KMS-11 (cell line): ENCODE data around the gene SETD1A.

ENCODE experiments used
- H2AFZ ChIP-seq: fragments of 200-600 bp; sonication (generic); 2 replicates; pipeline ENCODE4 v1.6.1; 2016; ENCODE audit warnings: antibody characterized with exemption, mixed run types, low read depth
- H3K27ac ChIP-seq: fragments of 200-600 bp; sonication (generic); 2 replicates; pipeline ENCODE4 v1.6.1; 2016; ENCODE audit warnings: mild to moderate bottlenecking, mixed run types
- H3K27me3 ChIP-seq: fragments of 200-600 bp; sonication (generic); 2 replicates; pipeline ENCODE4 v1.6.1; 2017; ENCODE audit warnings: mild to moderate bottlenecking, low read depth, mixed run types, moderate library complexity; ENCODE audit not compliant: insufficient read depth
- H3K36me3 ChIP-seq: fragments of 200-600 bp; sonication (generic); 2 replicates; pipeline ENCODE4 v1.6.1; 2017; ENCODE audit warnings: mild to moderate bottlenecking, mixed run types; ENCODE audit not compliant: insufficient read depth
- H3K4me1 ChIP-seq: fragments of 200-600 bp; sonication (generic); 2 replicates; pipeline ENCODE4 v1.6.1; 2016; ENCODE audit warnings: mild to moderate bottlenecking, low read depth, mixed run types; ENCODE audit not compliant: poor library complexity, severe bottlenecking
- H3K4me2 ChIP-seq: fragments of 200-600 bp; sonication (generic); 2 replicates; pipeline ENCODE4 v1.7.0; 2016; ENCODE audit warnings: mild to moderate bottlenecking, mixed run types
- H3K4me3 ChIP-seq: fragments of 200-600 bp; sonication (generic); IDR thresholded peaks from 2 replicates; pipeline ENCODE4 v1.6.1; 2017; ENCODE audit warnings: low read depth, low read length, mixed read lengths; ENCODE audit not compliant: insufficient read depth
- H3K79me2 ChIP-seq: fragments of 200-600 bp; sonication (generic); 2 replicates; pipeline ENCODE4 v1.6.1; 2016; ENCODE audit warnings: low read depth, mixed run types; ENCODE audit not compliant: insufficient read depth
- H3K9ac ChIP-seq: fragments of 200-600 bp; sonication (generic); 2 replicates; pipeline ENCODE4 v1.6.1; 2016; ENCODE audit warnings: mild to moderate bottlenecking, mixed run types
- H4K20me1 ChIP-seq: fragments of 200-600 bp; sonication (generic); 2 replicates; pipeline ENCODE4 v1.6.1; 2016; ENCODE audit warnings: mild to moderate bottlenecking, mixed run types; ENCODE audit not compliant: insufficient read depth
- TF ChIP-seq, protein P1 (sequence below): fragments of 200-600 bp; sonication (generic); conservative IDR thresholded peaks from 2 replicates; pipeline ENCODE4 v1.6.1; 2017; ENCODE audit warnings: low read depth, mild to moderate bottlenecking, antibody characterized with exemption, low read length, moderate library complexity, mixed read lengths

SETD1A gene

DNA sequence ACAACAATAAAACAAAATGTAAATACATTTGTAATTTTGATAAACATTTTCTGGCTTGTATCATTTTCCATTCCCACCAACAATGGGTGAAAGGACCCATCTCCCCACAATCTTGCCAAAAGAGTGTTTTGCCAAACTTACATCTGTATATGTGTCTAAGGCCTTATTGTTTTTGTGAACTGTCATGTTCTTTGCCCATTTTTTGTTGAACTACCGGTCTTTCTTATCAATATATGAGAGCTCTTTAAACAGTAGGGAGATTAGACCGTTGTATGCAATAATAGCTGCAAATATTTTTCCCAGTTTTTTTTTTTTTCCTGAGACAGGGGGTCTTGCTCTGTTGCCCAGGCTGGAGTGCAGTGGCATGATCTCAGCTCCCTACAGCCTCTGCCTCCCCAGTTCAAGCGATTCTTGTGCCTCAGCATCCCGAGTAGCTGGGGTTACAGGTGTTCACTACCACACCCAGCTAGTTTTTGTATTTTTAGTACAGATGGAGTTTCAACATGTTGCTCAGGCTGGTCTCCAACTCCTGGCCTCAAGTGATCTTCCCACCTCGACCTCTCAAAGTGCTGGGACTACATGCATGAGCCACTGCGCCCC lies 66.2 kb downstream of the SETD1A start:
- Histone ChIP-seq H3K9ac (no peak overlapping the region), H3K4me1 (peaks cover 3% of the 10 kb centered on the region), H3K4me2 (no peak overlapping the region), H3K27me3 (no peaks in the 10 kb centered on the region), H3K36me3 (no peaks in the 10 kb centered on the region), H4K20me1 (no peaks in the 10 kb centered on the region), H3K79me2 (no peaks in the 10 kb centered on the region), H2AFZ (no peak overlapping the region), H3K4me3 (no peak overlapping the region), H3K27ac (no peak overlapping the region)
- TF ChIP-seq, protein P1, sequence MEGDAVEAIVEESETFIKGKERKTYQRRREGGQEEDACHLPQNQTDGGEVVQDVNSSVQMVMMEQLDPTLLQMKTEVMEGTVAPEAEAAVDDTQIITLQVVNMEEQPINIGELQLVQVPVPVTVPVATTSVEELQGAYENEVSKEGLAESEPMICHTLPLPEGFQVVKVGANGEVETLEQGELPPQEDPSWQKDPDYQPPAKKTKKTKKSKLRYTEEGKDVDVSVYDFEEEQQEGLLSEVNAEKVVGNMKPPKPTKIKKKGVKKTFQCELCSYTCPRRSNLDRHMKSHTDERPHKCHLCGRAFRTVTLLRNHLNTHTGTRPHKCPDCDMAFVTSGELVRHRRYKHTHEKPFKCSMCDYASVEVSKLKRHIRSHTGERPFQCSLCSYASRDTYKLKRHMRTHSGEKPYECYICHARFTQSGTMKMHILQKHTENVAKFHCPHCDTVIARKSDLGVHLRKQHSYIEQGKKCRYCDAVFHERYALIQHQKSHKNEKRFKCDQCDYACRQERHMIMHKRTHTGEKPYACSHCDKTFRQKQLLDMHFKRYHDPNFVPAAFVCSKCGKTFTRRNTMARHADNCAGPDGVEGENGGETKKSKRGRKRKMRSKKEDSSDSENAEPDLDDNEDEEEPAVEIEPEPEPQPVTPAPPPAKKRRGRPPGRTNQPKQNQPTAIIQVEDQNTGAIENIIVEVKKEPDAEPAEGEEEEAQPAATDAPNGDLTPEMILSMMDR, result no peak

DNA sequence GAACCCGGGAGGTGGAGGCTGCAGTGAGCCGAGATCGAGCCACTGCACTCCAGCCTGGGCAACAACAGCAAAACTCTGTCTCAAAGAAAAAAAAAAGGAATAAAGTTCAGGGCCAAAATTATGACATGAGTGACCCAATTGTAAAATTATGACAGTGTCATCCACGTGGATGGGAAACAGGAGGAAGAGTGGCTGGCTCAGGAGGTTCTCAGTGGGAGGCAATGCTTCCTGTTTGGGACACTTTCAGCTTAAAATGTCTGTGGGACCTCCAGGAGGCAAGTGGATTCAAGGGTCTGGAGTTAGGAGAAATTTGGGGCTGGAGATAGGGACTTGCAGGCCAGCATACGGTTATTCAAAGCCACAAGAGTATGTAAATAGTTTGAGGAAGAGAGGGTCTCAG lies 67.8 kb downstream of the SETD1A start:
- H3K79me2 ChIP-seq, result no peaks in the 10 kb centered on the region
- H3K27me3 ChIP-seq, result no peaks in the 10 kb centered on the region
- no peak overlapping the region for H3K27ac ChIP-seq
- no peak overlapping the region for H3K4me3 ChIP-seq
- H3K36me3 ChIP-seq, result no peaks in the 10 kb centered on the region
- TF ChIP-seq, protein P1, result no peak
- H2AFZ ChIP-seq, result no peak overlapping the region
- peaks cover 3% of the 10 kb centered on the region for H3K4me1 ChIP-seq
- no peak overlapping the region for H3K9ac ChIP-seq
- no peaks in the 10 kb centered on the region for H4K20me1 ChIP-seq
- H3K4me2 ChIP-seq, result no peak overlapping the region

DNA sequence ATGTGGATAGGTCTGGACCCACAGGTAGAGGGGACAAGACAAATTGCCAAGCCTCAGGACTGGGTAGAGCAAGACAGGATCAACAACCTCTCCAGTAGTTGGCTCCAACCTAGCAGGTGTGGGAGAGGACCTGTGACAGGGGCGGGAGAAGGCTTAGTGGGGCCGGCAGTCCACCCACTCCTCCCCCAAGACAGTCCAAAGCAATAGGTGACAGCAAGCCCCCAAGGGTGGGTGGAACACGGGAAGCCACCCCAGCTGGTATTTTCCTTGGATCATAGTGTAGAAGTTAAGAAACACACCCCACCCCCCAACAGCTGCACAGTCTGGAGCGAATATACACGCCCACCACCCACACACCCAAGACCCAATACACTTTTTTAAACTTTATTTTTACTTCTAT lies 71.7 kb downstream of the SETD1A start:
- no peak overlapping the region for H3K4me3 ChIP-seq
- H3K4me1 ChIP-seq, result peaks cover 9% of the 10 kb centered on the region
- H3K27me3 ChIP-seq, result no peaks in the 10 kb centered on the region
- no peak overlapping the region for H3K4me2 ChIP-seq
- TF ChIP-seq, protein P1, result no peak
- H4K20me1 ChIP-seq, result no peaks in the 10 kb centered on the region
- no peaks in the 10 kb centered on the region for H3K36me3 ChIP-seq
- no peak overlapping the region for H3K27ac ChIP-seq
- H3K9ac ChIP-seq, result no peak overlapping the region
- H2AFZ ChIP-seq, result no peak overlapping the region
- no peaks in the 10 kb centered on the region for H3K79me2 ChIP-seq

DNA sequence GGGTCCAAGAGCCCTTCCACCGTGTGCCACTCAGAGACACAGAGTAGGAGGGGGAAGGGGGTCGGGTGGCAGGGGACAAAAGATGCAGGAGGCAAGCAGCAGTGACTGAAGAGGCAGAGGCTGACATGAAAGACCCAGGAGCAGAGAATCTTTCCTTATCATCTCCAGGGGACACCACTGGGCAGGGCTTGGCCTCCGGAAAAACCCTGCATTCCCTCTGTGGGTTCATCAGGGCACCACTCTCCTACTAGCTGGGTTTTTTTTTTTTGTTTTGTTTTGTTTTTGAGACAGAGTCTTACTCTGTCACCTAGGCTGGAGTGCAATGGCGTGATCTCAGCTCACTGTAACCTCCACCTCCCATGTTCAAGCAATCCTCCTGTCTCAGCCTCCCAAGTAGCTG lies 73.7 kb downstream of the SETD1A start:
- Histone ChIP-seq H3K27me3 (no peaks in the 10 kb centered on the region), H3K36me3 (no peaks in the 10 kb centered on the region), H3K79me2 (no peaks in the 10 kb centered on the region; the same call in 1 of the 2 replicates), H3K27ac (no peak overlapping the region), H3K9ac (no peak overlapping the region), H3K4me2 (no peak overlapping the region), H3K4me1 (peaks cover 15% of the 10 kb centered on the region), H2AFZ (no peak overlapping the region), H4K20me1 (no peaks in the 10 kb centered on the region), H3K4me3 (no peak overlapping the region)
- TF ChIP-seq, protein P1, result no peak
